H1 (cell line): ENCODE measurements around the gene CACNA1D. TPM values are rescaled to one million over a fixed set of nuclear protein-coding genes. Genes with fewer than 3 reads are reported as not detected.

Experiments used
- CTCF ChIA-PET: fragments of 300-600 bp; sonication (Branson Sonifier 250); formaldehyde crosslinking; loops from one replicate; lab custom pipeline; 2021; ENCODE audit not compliant: partially characterized antibody; lab: Charles Lee
- POLR2A ChIA-PET: fragments of 300-600 bp; sonication (Branson Sonifier 250); formaldehyde crosslinking; loops from one replicate; lab custom pipeline; 2021; ENCODE audit warnings: inconsistent platforms; ENCODE audit not compliant: partially characterized antibody; lab: Charles Lee
- DNase-seq, 2 experiments: peaks; one replicate each; pipeline versions ENCODE4 v3.0.0 to v3.0.0-alpha.2; 2010 to 2022; ENCODE audit warnings: low spot score in 2 of 2, low read depth in 1 of 2, mixed read lengths in 1 of 2
- FAIRE-seq: peaks from 2 replicates; lab custom pipeline; 2011; peaks lifted over from hg19 to GRCh38; lab: Jason Lieb, UNC
- H2AFZ ChIP-seq: 2 replicates; pipeline ENCODE4 v1.8.1; 2012; ENCODE audit warnings: low read length, inconsistent platforms
- H2AK5ac ChIP-seq: 2 replicates; pipeline ENCODE4 v1.6.1; 2013; ENCODE audit warnings: low read depth, low read length
- H2BK120ac ChIP-seq: replicated peaks from 2 replicates; pipeline ENCODE3; 2013; ENCODE audit warnings: low read depth, low read length, inconsistent platforms
- H2BK12ac ChIP-seq: 2 replicates; pipeline ENCODE4 v1.6.1; 2013; ENCODE audit warnings: low read depth, low read length
- H2BK15ac ChIP-seq: 2 replicates; pipeline ENCODE4 v1.6.1; 2013; ENCODE audit warnings: low read length
- H2BK20ac ChIP-seq: 2 replicates; pipeline ENCODE4 v1.6.1; 2013; ENCODE audit warnings: low read length
- H2BK5ac ChIP-seq: 2 replicates; pipeline ENCODE4 v1.6.1; 2013; ENCODE audit warnings: low read depth, low read length
- H3K14ac ChIP-seq: 2 replicates; pipeline ENCODE4 v1.6.1; 2013; ENCODE audit warnings: inconsistent platforms; ENCODE audit not compliant: insufficient read length
- H3K18ac ChIP-seq: 2 replicates; pipeline ENCODE4 v1.6.1; 2013; ENCODE audit warnings: low read length; ENCODE audit errors: extremely low read depth
- H3K23ac ChIP-seq: 2 replicates; pipeline ENCODE4 v1.6.1; 2013; ENCODE audit warnings: inconsistent platforms; ENCODE audit not compliant: insufficient read length
- H3K23me2 ChIP-seq: 2 replicates; pipeline ENCODE4 v1.6.1; 2013; ENCODE audit warnings: low read depth, low read length
- H3K27ac ChIP-seq: 2 replicates; pipeline ENCODE4 v1.6.1; 2011; ENCODE audit warnings: low read depth, low read length, inconsistent platforms
- H3K27me3 ChIP-seq, 4 experiments: replicated peaks in 1 of 4; 1 replicate in 1 of 4; 2 replicates in 3 of 4; pipeline versions ENCODE4 v1.6.1 to v1.8.1; 2011 to 2013; ENCODE audit warnings: low read length in 3 of 4, mild to moderate bottlenecking in 3 of 4, inconsistent platforms in 2 of 4, mixed read lengths in 2 of 4, moderate library complexity in 1 of 4; ENCODE audit not compliant: control insufficient read depth in 3 of 4, insufficient read depth in 3 of 4; ENCODE audit errors: extremely low read depth in 1 of 4
- H3K36me3 ChIP-seq, 4 experiments: 2 replicates each; pipeline versions ENCODE4 v1.6.1 to v1.8.1; 2011 to 2013; ENCODE audit warnings: mild to moderate bottlenecking in 4 of 4, low read length in 3 of 4, moderate library complexity in 2 of 4, control low read depth in 1 of 4, inconsistent platforms in 1 of 4; ENCODE audit not compliant: insufficient read depth in 4 of 4, control insufficient read depth in 2 of 4
- H3K4ac ChIP-seq: replicated peaks from 2 replicates; pipeline ENCODE3; 2013; ENCODE audit warnings: low read length, low read depth, mixed read lengths, inconsistent platforms; ENCODE audit not compliant: insufficient read length
- H3K4me1 ChIP-seq, 4 experiments: replicated peaks in 1 of 4; 1 replicate in 1 of 4; 2 replicates in 3 of 4; pipeline versions ENCODE4 v1.6.1 to v1.8.1; 2011 to 2013; ENCODE audit warnings: low read length in 3 of 4, inconsistent platforms in 2 of 4, mixed read lengths in 1 of 4; ENCODE audit not compliant: insufficient read depth in 4 of 4, control insufficient read depth in 3 of 4
- H3K4me2 ChIP-seq, 2 experiments: 2 replicates each; pipeline versions ENCODE4 v1.6.1 to v1.8.1; 2011 to 2013; ENCODE audit warnings: low read depth in 2 of 2, low read length in 2 of 2, control low read depth in 1 of 2, inconsistent platforms in 1 of 2, mild to moderate bottlenecking in 1 of 2; ENCODE audit not compliant: insufficient read depth in 1 of 2
- H3K4me3 ChIP-seq, 4 experiments: fragments of 200-600, 300-600 bp in 1 of 4; sonication (generic), shearing (Covaris generic), sonication (Bioruptor Twin) in 1 of 4; 2 replicates each; pipeline versions ENCODE4 v1.5.1 to v1.8.1; 2011 to 2016; ENCODE audit warnings: low read length in 4 of 4, low read depth in 3 of 4, control low read depth in 2 of 4, inconsistent platforms in 2 of 4, mild to moderate bottlenecking in 2 of 4, mixed read lengths in 1 of 4, moderate library complexity in 1 of 4; ENCODE audit not compliant: insufficient read depth in 2 of 4; ENCODE audit errors: extremely low read depth in 1 of 4
- H3K56ac ChIP-seq: replicated peaks from 2 replicates; pipeline ENCODE3; 2013; ENCODE audit warnings: low read depth, mild to moderate bottlenecking, mixed read lengths, low read length, inconsistent platforms; ENCODE audit not compliant: insufficient read length
- H3K79me1 ChIP-seq: 2 replicates; pipeline ENCODE4 v1.6.1; 2013; ENCODE audit warnings: low read depth, low read length, control low read depth
- H3K79me2 ChIP-seq, 2 experiments: 2 replicates each; pipeline versions ENCODE4 v1.6.1 to v1.8.1; 2012 to 2013; ENCODE audit warnings: low read length in 2 of 2, mild to moderate bottlenecking in 2 of 2, inconsistent platforms in 1 of 2; ENCODE audit not compliant: insufficient read depth in 2 of 2, control insufficient read depth in 1 of 2
- H3K9ac ChIP-seq, 4 experiments: replicated peaks in 1 of 4; 1 replicate in 1 of 4; 2 replicates in 3 of 4; pipeline versions ENCODE4 v1.6.1 to v1.8.1; 2011 to 2013; ENCODE audit warnings: low read depth in 3 of 4, low read length in 3 of 4, control low read depth in 2 of 4, mild to moderate bottlenecking in 2 of 4, moderate library complexity in 2 of 4, inconsistent platforms in 1 of 4; ENCODE audit errors: extremely low read depth in 1 of 4
- H3K9me3 ChIP-seq, 2 experiments: 2 replicates each; pipeline versions ENCODE4 v1.6.1 to v1.8.1; 2012 to 2013; ENCODE audit warnings: mild to moderate bottlenecking in 2 of 2, moderate library complexity in 2 of 2, control low read depth in 1 of 2, inconsistent platforms in 1 of 2, low read depth in 1 of 2, low read length in 1 of 2, mixed read lengths in 1 of 2; ENCODE audit not compliant: insufficient read depth in 2 of 2
- H4K20me1 ChIP-seq, 2 experiments: replicated peaks in 1 of 2; 2 replicates each; pipeline versions ENCODE3 to v1.8.1; 2011 to 2013; ENCODE audit warnings: inconsistent platforms in 2 of 2, low read length in 2 of 2, mild to moderate bottlenecking in 1 of 2; ENCODE audit not compliant: insufficient read depth in 2 of 2, control insufficient read depth in 1 of 2
- H4K5ac ChIP-seq: 2 replicates; pipeline ENCODE4 v1.6.1; 2013; ENCODE audit warnings: low read length, low read depth, mixed read lengths, inconsistent platforms; ENCODE audit not compliant: insufficient read length
- H4K8ac ChIP-seq: 2 replicates; pipeline ENCODE4 v1.8.0; 2013; ENCODE audit warnings: mild to moderate bottlenecking, moderate library complexity, low read length, inconsistent platforms; ENCODE audit not compliant: insufficient read depth; ENCODE audit errors: extremely low read depth
- H4K91ac ChIP-seq: replicated peaks from 2 replicates; pipeline ENCODE3; 2013; ENCODE audit warnings: low read length, mixed read lengths, inconsistent platforms; ENCODE audit not compliant: insufficient read length
- CHD1 ChIP-seq: IDR thresholded peaks from 2 replicates; pipeline ENCODE4 v1.6.1; 2012; ENCODE audit warnings: low read depth, low read length, improper control_type of control experiment
- HDAC6 ChIP-seq: IDR thresholded peaks from one replicate; pipeline ENCODE4 v1.7.1; 2012; ENCODE audit warnings: low read depth, mild to moderate bottlenecking, inconsistent platforms, low read length, moderate library complexity
- MAFK ChIP-seq: IDR thresholded peaks from 2 replicates; pipeline ENCODE4 v1.6.1; 2012; ENCODE audit warnings: low read depth, mild to moderate bottlenecking, improper control_type of control experiment, low read length
- RAD21 ChIP-seq, 2 experiments: IDR thresholded peaks in 1 of 2; conservative IDR thresholded peaks in 1 of 2; 2 replicates each; pipeline ENCODE4 v1.6.1; 2011; ENCODE audit warnings: low read depth in 2 of 2, low read length in 2 of 2, improper control_type of control experiment in 1 of 2, inconsistent platforms in 1 of 2, mild to moderate bottlenecking in 1 of 2, moderate library complexity in 1 of 2
- ZNF274 ChIP-seq: IDR thresholded peaks from 2 replicates; pipeline ENCODE4 v1.7.0; 2012; ENCODE audit warnings: low read length, borderline replicate concordance; ENCODE audit errors: extremely low read depth
- WGBS, 2 experiments: shearing (Covaris generic) in 1 of 2; methylation state at CpG; one replicate each; pipeline versions ENCODE4 v1.1.6 to v1.1.7; 2013 to 2015; ENCODE audit warnings: low lambda C conversion rate in 2 of 2, mixed read lengths in 2 of 2, inconsistent platforms in 1 of 2, low coverage in 1 of 2, missing lambda C conversion rate in 1 of 2; ENCODE audit not compliant: insufficient replicate concordance in 2 of 2, insufficient coverage in 1 of 2, insufficient read length in 1 of 2; ENCODE audit errors: extremely low coverage in 1 of 2, missing lambda C conversion rate in 1 of 2; 5-methylcytosine and 5-hydroxymethylcytosine counted together
- polyA plus RNA-seq, 7 experiments: library from polyadenylated mRNA; depleted of rRNA in 3 of 7; stranded (reverse) in 5 of 7; unstranded in 2 of 7; fragments of >200 nt in 5 of 7; fragments of 200-250 nt in 2 of 7; gene quantifications; 1 replicate in 5 of 7; 2 replicates in 1 of 7; 4 replicates in 1 of 7; pipeline versions ENCODE4 v1.2.1 to v1.2.3, GENCODE V29; 2011 to 2013; ENCODE audit warnings: missing spikeins in 2 of 7, mixed read lengths in 2 of 7
- total RNA-seq: library from RNA; stranded (reverse); fragmentation: NEBNext Ultra II Directional; extraction: Animal tissue kit (Norgen Biotek cat#: 25700); gene quantifications from 2 replicates; pipeline ENCODE4 v1.2.1, GENCODE V29; 2021
- TF ChIP-seq, protein P1 (sequence below): IDR thresholded peaks from 2 replicates; pipeline ENCODE4 v1.6.1; 2011; ENCODE audit warnings: low read length, improper control_type of control experiment

Gene CACNA1D
- total and polyA plus RNA-seq, 2 of the 8 experiments (the other 6 are each of a cell fraction or from before 2014, with no cell fraction given) = 2.0 to 2.9 TPM

DNA sequence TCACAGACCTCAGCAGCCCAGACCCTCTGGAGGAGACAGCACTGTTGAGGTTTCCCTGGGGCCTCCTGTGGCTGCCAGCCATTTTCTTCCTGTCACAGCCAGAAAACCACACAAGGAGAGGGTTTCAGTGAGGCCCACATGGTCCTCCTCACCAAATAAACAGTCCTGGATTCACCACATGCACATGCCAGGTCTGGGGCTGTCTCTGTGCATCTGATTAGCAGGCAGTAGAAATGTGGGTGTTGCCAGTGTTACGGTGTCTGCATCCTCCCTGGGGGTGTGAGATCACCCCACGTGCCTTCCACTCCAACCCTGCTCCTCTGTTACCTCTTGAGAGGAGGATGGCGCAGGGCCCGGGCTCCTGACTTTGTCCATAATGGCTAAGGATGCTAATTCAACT is 211.4 kb downstream of the CACNA1D start:
- FAIRE-seq = no peak
- no peak overlapping the region for H2BK15ac ChIP-seq
- POLR2A ChIA-PET = interaction anchor here (1.4 kb wide), 1 partner anchor 123 kb away, joined by 3 read pairs; no protein-coding TSS in a partner anchor
- TF ChIP-seq, protein P1, sequence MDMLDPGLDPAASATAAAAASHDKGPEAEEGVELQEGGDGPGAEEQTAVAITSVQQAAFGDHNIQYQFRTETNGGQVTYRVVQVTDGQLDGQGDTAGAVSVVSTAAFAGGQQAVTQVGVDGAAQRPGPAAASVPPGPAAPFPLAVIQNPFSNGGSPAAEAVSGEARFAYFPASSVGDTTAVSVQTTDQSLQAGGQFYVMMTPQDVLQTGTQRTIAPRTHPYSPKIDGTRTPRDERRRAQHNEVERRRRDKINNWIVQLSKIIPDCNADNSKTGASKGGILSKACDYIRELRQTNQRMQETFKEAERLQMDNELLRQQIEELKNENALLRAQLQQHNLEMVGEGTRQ = no peak
- TF ChIP-seq MAFK (no peak), CHD1 (no peak), ZNF274 (no peak), HDAC6 (no peak), RAD21 (IDR thresholded peaks at IDR 0.05 in 1 of 2, conservative IDR thresholded peaks at IDR 0.05 in 1 of 2; ENCODE audit: low read depth in 2 of 2, low read length in 2 of 2) (no peak)

More for the DNA sequence above, 211.4 kb downstream of the CACNA1D start:
- no peak overlapping the region for H3K4me3 ChIP-seq
- no peak overlapping the region for H3K4me2 ChIP-seq
- no peak overlapping the region for H3K14ac ChIP-seq
- no peaks in the 10 kb centered on the region for H3K9me3 ChIP-seq
- WGBS, 2 experiments = 88% methylated on average over 4 of the region's 4 CpGs; no CpG with 5 or more reads in 1 of the 2 experiments
- H4K5ac ChIP-seq = no peak overlapping the region
- no peak overlapping the region for H4K91ac ChIP-seq
- H3K23ac ChIP-seq = no peak overlapping the region
- CTCF ChIA-PET = interaction anchor here (0.5 to 7.2 kb wide), 8 partner anchors 7 to 331 kb away, joined by 3 to 64 read pairs (median 7); no protein-coding TSS in a partner anchor
- no peak overlapping the region for H2BK20ac ChIP-seq
- H3K4me1 ChIP-seq = no peaks in the 10 kb centered on the region
- H2BK120ac ChIP-seq = no peak overlapping the region
- no peaks in the 10 kb centered on the region for H3K23me2 ChIP-seq
- H2BK5ac ChIP-seq = no peak overlapping the region
- no peak overlapping the region for H2BK12ac ChIP-seq
- H3K27me3 ChIP-seq = no peaks in the 10 kb centered on the region; a peak in 1 of 7 replicates
- no peaks in the 10 kb centered on the region for H3K79me1 ChIP-seq
- no peak overlapping the region for H3K4ac ChIP-seq
- peak in 1 of 2 experiments; percentile 35 for DNase-seq
- no peak overlapping the region for H2AK5ac ChIP-seq
- no peak overlapping the region for H3K56ac ChIP-seq
- no peak overlapping the region for H3K9ac ChIP-seq
- no peak overlapping the region for H2AFZ ChIP-seq
- H3K36me3 ChIP-seq = no peaks in the 10 kb centered on the region
- H3K18ac ChIP-seq = no peak overlapping the region
- no peak overlapping the region for H4K8ac ChIP-seq
- H3K27ac ChIP-seq = no peak overlapping the region
- no peaks in the 10 kb centered on the region for H4K20me1 ChIP-seq
- no peaks in the 10 kb centered on the region for H3K79me2 ChIP-seq
